HEK293 (cell line): ENCODE measurements around the gene TRPV6.

Experiments
- CTCF ChIA-PET: fragments of 350-600 bp; formaldehyde crosslinking; extraction: SDS; loops from one replicate; lab custom pipeline; 2021; ENCODE audit warnings: antibody characterized with exemption; lab: Yijun Ruan, JAX
- POLR2A ChIA-PET: fragments of 300-600 bp; formaldehyde crosslinking; extraction: SDS; loops from one replicate; lab custom pipeline; 2020; ENCODE audit warnings: antibody characterized with exemption, inconsistent platforms; lab: Yijun Ruan, JAX
- H3K27ac ChIP-seq: fragments of 200-500 bp; sonication (Bioruptor generic); 2 replicates; pipeline ENCODE4 v1.5.1; 2014; ENCODE audit warnings: low read depth, low read length, control low read depth, inconsistent platforms; ENCODE audit errors: extremely low read depth
- H3K36me3 ChIP-seq, 2 experiments: fragments of 200-500 bp in 1 of 2; sonication (Bioruptor generic) in 1 of 2; 1 replicate in 1 of 2; 2 replicates in 1 of 2; pipeline ENCODE4 v1.5.1; 2014 to 2017; ENCODE audit warnings: inconsistent platforms in 2 of 2, low read length in 2 of 2; ENCODE audit not compliant: control insufficient read depth in 2 of 2, insufficient read depth in 1 of 2
- H3K4me1 ChIP-seq: fragments of 200-500 bp; sonication (Bioruptor generic); 2 replicates; pipeline ENCODE4 v1.5.1; 2014; ENCODE audit warnings: mild to moderate bottlenecking, low read length, inconsistent platforms; ENCODE audit not compliant: control insufficient read depth, insufficient read depth
- H3K4me3 ChIP-seq: 2 replicates; pipeline ENCODE4 v1.5.1; 2011; ENCODE audit warnings: low read depth, mild to moderate bottlenecking, control low read depth, low read length, moderate library complexity
- H3K9me3 ChIP-seq: fragments of 200-500 bp; sonication (Bioruptor generic); 2 replicates; pipeline ENCODE4 v1.5.1; 2014; ENCODE audit warnings: low read depth, low read length, inconsistent platforms; ENCODE audit not compliant: control insufficient read depth, insufficient read depth
- FEZF1 ChIP-seq: fragments of 450-650 bp; formaldehyde crosslinking; IDR thresholded peaks from 2 replicates; pipeline ENCODE4 v1.5.1; 2016; ENCODE audit warnings: missing biosample characterization, missing genetic modification characterization
- GLI2 ChIP-seq: fragments of 450-650 bp; formaldehyde crosslinking; IDR thresholded peaks from 2 replicates; pipeline ENCODE4; 2017; ENCODE audit warnings: missing biosample characterization, missing genetic modification characterization, low read depth, borderline replicate concordance
- MEIS1 ChIP-seq: sonication (generic); formaldehyde crosslinking; IDR thresholded peaks from 2 replicates; pipeline ENCODE4 v1.8.1; 2022; ENCODE audit warnings: missing genetic modification reagents, mild to moderate bottlenecking, borderline replicate concordance
- OSR2 ChIP-seq: fragments of 450-650 bp; formaldehyde crosslinking; IDR thresholded peaks from 2 replicates; pipeline ENCODE4 v1.5.1; 2016; ENCODE audit warnings: missing biosample characterization, missing genetic modification characterization
- SETDB1 ChIP-seq: IDR thresholded peaks from one replicate; pipeline ENCODE4 v1.6.1; 2017; ENCODE audit warnings: mild to moderate bottlenecking, low read length, moderate library complexity, mixed read lengths; ENCODE audit not compliant: insufficient read length
- ZBTB17 ChIP-seq: fragments of 450-650 bp; formaldehyde crosslinking; IDR thresholded peaks from 2 replicates; pipeline ENCODE4 v1.5.1; 2016; ENCODE audit warnings: missing biosample characterization, missing genetic modification characterization
- ZEB2 ChIP-seq: fragments of 450-650 bp; formaldehyde crosslinking; IDR thresholded peaks from 2 replicates; pipeline ENCODE4 v1.5.1; 2016; ENCODE audit warnings: missing biosample characterization, missing genetic modification characterization
- ZNF112 ChIP-seq: fragments of 450-650 bp; formaldehyde crosslinking; IDR thresholded peaks from 2 replicates; pipeline ENCODE4 v1.5.0; 2017; ENCODE audit warnings: missing biosample characterization, missing genetic modification characterization
- ZNF121 ChIP-seq: fragments of 450-650 bp; formaldehyde crosslinking; IDR thresholded peaks from 2 replicates; pipeline ENCODE4 v1.5.1; 2016; ENCODE audit warnings: missing biosample characterization, missing genetic modification characterization
- ZNF174 ChIP-seq: fragments of 450-650 bp; formaldehyde crosslinking; IDR thresholded peaks from 2 replicates; pipeline ENCODE4 v1.5.0; 2017; ENCODE audit warnings: missing biosample characterization, mild to moderate bottlenecking, missing genetic modification characterization
- ZNF19 ChIP-seq: fragments of 450-650 bp; formaldehyde crosslinking; IDR thresholded peaks from 2 replicates; pipeline ENCODE4; 2016; ENCODE audit warnings: missing biosample characterization, missing genetic modification characterization, low read depth
- ZNF2 ChIP-seq: fragments of 450-650 bp; formaldehyde crosslinking; IDR thresholded peaks from 2 replicates; pipeline ENCODE4 v1.5.1; 2016; ENCODE audit warnings: missing biosample characterization, missing genetic modification characterization
- ZNF223 ChIP-seq: fragments of 450-650 bp; formaldehyde crosslinking; IDR thresholded peaks from 2 replicates; pipeline ENCODE4 v1.5.1; 2016; ENCODE audit warnings: missing biosample characterization, missing genetic modification characterization
- ZNF292 ChIP-seq: fragments of 450-650 bp; formaldehyde crosslinking; IDR thresholded peaks from 2 replicates; pipeline ENCODE4 v1.5.1; 2016; ENCODE audit warnings: low read depth, missing biosample characterization, missing genetic modification characterization, borderline replicate concordance
- ZNF341 ChIP-seq: fragments of 450-650 bp; formaldehyde crosslinking; IDR thresholded peaks from 2 replicates; pipeline ENCODE4; 2016; ENCODE audit warnings: low read depth, missing biosample characterization, missing genetic modification characterization
- ZNF433 ChIP-seq: fragments of 450-650 bp; formaldehyde crosslinking; IDR thresholded peaks from 2 replicates; pipeline ENCODE4 v1.5.1; 2016; ENCODE audit warnings: missing biosample characterization, missing genetic modification characterization, low read depth
- ZNF510 ChIP-seq: fragments of 450-650 bp; formaldehyde crosslinking; IDR thresholded peaks from 2 replicates; pipeline ENCODE4 v1.5.1; 2018; ENCODE audit warnings: mild to moderate bottlenecking, missing genetic modification characterization, missing biosample characterization; ENCODE audit not compliant: insufficient replicate concordance
- ZNF530 ChIP-seq: fragments of 450-650 bp; formaldehyde crosslinking; IDR thresholded peaks from 2 replicates; pipeline ENCODE4 v1.5.1; 2016; ENCODE audit warnings: low read depth, missing biosample characterization, missing genetic modification characterization
- ZNF544 ChIP-seq: fragments of 450-650 bp; formaldehyde crosslinking; IDR thresholded peaks from 2 replicates; pipeline ENCODE4 v1.5.0; 2017; ENCODE audit warnings: missing biosample characterization, missing genetic modification characterization
- ZNF548 ChIP-seq: fragments of 450-650 bp; formaldehyde crosslinking; IDR thresholded peaks from 2 replicates; pipeline ENCODE4 v1.5.1; 2016; ENCODE audit warnings: missing biosample characterization, missing genetic modification characterization
- ZNF561 ChIP-seq: fragments of 450-650 bp; IDR thresholded peaks from 2 replicates; pipeline ENCODE4 v1.5.1; 2018; ENCODE audit warnings: missing biosample characterization, missing genetic modification characterization, borderline replicate concordance
- ZNF571 ChIP-seq: fragments of 450-650 bp; formaldehyde crosslinking; IDR thresholded peaks from 2 replicates; pipeline ENCODE4 v1.5.0; 2017; ENCODE audit warnings: missing biosample characterization, missing genetic modification characterization
- ZNF585B ChIP-seq: fragments of 450-650 bp; formaldehyde crosslinking; IDR thresholded peaks from 2 replicates; pipeline ENCODE4 v1.5.1; 2016; ENCODE audit warnings: missing biosample characterization, missing genetic modification characterization
- ZNF626 ChIP-seq: fragments of 450-650 bp; sonication (Bioruptor Pico); formaldehyde crosslinking; IDR thresholded peaks from 2 replicates; pipeline ENCODE4 v1.5.1; 2018; ENCODE audit warnings: missing biosample characterization, missing genetic modification characterization, inconsistent platforms
- ZNF658 ChIP-seq: fragments of 450-650 bp; formaldehyde crosslinking; IDR thresholded peaks from 2 replicates; pipeline ENCODE4; 2016; ENCODE audit warnings: missing biosample characterization, missing genetic modification characterization
- ZNF747 ChIP-seq: fragments of 450-650 bp; formaldehyde crosslinking; IDR thresholded peaks from 2 replicates; pipeline ENCODE4 v1.5.1; 2016; ENCODE audit warnings: missing biosample characterization, missing genetic modification characterization
- ZSCAN23 ChIP-seq: fragments of 450-650 bp; formaldehyde crosslinking; IDR thresholded peaks from 2 replicates; pipeline ENCODE4 v1.5.1; 2016; ENCODE audit warnings: missing biosample characterization, missing genetic modification characterization
- TF ChIP-seq, protein P1 (sequence below): fragments of 450-650 bp; formaldehyde crosslinking; IDR thresholded peaks from 2 replicates; pipeline ENCODE4 v1.5.1; 2016; ENCODE audit warnings: missing biosample characterization, missing genetic modification characterization, low read depth
- TF ChIP-seq, protein P2 (sequence below): fragments of 450-650 bp; formaldehyde crosslinking; IDR thresholded peaks from 2 replicates; pipeline ENCODE4 v1.5.1; 2017; ENCODE audit warnings: missing biosample characterization, missing genetic modification characterization
- TF ChIP-seq, protein P3 (sequence below): fragments of 450-650 bp; formaldehyde crosslinking; IDR thresholded peaks from 2 replicates; pipeline ENCODE4 v1.5.1; 2016; ENCODE audit warnings: missing biosample characterization, missing genetic modification characterization

Gene TRPV6

DNA sequence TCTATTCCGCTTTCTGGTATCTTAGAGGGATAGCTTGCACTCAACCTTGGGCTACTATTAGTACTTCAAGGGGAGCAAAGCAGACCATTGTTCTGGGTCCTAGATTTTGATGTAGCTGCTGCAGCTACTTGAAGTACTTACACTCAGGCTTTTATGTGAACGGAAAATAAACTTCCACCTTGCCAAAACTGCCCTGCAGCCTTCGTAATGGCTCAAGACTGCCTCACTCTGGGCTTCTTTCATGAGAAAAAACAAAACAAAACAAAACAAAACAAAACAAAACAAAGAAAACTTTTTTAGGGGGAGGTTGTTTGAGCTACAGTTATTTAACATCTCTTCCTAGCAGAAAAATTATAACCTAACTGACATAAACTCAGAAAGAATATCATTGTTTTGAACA lies 50.1 kb downstream of the TRPV6 start:
- CTCF ChIA-PET: interaction anchor here (0.6 to 1.7 kb wide), 7 partner anchors 17 to 405 kb away, joined by 3 to 4 read pairs (median 4); partner anchors contain the start of gene EPHB6
- TF ChIP-seq SETDB1: no peak
- TF ChIP-seq, all 188 proteins: peak for 0
- Histone ChIP-seq H3K9me3 (no peaks in the 10 kb centered on the region), H3K4me3 (no peak overlapping the region), H3K27ac (no peak overlapping the region), H3K4me1 (no peaks in the 10 kb centered on the region), H3K36me3 (no peaks in the 10 kb centered on the region)
- POLR2A ChIA-PET: no interaction called here

DNA sequence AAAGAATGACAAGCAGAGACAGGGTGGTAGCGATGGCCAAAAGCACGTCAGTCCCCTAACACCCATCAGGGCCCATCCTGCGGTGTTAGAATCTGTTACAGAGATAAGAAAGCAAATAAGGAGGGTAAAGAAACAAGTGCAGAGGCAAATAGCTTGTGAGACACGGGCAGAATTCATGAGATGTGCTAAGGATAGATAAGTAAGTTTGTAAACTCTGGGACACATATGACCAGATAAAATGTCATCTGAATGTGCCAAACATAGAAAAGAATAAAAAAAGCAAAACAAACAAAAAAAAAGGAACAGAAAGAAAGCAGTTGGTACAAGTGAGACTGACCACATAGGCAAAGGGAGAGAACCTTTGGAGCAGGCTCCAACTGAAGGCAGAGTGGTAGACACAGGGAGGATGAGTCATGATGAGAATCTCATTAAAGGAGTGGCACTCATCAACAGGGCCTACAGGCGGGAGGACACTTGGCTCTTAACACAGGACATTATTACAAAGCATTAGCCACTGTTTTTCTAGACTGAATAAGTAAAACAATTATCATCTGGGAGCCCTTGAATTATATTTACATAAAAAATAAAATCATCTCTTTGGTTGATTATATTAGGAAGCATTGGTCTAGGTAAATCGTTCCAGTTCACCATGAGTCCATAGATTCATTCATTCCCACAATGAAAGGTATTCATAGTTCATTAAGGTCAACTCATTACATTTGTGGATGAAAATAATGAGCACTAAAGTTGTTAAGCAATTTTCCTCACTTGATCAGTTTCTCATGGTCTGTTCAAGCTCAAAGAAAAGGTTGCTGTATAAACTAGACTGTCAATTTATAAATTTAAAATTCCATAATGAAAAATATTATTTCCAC lies 52.1 kb downstream of the TRPV6 start:
- TF ChIP-seq ZNF548 (tag by site-specific recombination) (no peak), ZNF561 (tag by site-specific recombination) (no peak), ZNF571 (tag by site-specific recombination) (no peak), ZNF112 (tag by site-specific recombination) (no peak), ZNF19 (tag by site-specific recombination) (no peak), ZNF121 (tag by site-specific recombination) (no peak), ZNF433 (tag by site-specific recombination) (no peak), ZNF585B (tag by site-specific recombination) (no peak), ZNF223 (tag by site-specific recombination) (no peak), ZNF292 (no peak), ZNF510 (no peak), SETDB1 (no peak), ZEB2 (tag by site-specific recombination) (no peak), MEIS1 (CRISPR knock-in tag) (no peak)
- TF ChIP-seq, protein P1, sequence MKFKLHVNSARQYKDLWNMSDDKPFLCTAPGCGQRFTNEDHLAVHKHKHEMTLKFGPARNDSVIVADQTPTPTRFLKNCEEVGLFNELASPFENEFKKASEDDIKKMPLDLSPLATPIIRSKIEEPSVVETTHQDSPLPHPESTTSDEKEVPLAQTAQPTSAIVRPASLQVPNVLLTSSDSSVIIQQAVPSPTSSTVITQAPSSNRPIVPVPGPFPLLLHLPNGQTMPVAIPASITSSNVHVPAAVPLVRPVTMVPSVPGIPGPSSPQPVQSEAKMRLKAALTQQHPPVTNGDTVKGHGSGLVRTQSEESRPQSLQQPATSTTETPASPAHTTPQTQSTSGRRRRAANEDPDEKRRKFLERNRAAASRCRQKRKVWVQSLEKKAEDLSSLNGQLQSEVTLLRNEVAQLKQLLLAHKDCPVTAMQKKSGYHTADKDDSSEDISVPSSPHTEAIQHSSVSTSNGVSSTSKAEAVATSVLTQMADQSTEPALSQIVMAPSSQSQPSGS (tag by site-specific recombination): no peak
- TF ChIP-seq, protein P2, sequence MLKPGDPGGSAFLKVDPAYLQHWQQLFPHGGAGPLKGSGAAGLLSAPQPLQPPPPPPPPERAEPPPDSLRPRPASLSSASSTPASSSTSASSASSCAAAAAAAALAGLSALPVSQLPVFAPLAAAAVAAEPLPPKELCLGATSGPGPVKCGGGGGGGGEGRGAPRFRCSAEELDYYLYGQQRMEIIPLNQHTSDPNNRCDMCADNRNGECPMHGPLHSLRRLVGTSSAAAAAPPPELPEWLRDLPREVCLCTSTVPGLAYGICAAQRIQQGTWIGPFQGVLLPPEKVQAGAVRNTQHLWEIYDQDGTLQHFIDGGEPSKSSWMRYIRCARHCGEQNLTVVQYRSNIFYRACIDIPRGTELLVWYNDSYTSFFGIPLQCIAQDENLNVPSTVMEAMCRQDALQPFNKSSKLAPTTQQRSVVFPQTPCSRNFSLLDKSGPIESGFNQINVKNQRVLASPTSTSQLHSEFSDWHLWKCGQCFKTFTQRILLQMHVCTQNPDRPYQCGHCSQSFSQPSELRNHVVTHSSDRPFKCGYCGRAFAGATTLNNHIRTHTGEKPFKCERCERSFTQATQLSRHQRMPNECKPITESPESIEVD: no peak
- POLR2A ChIA-PET: no interaction called here
- H3K36me3 ChIP-seq: no peaks in the 10 kb centered on the region
- no peak overlapping the region for H3K4me3 ChIP-seq
- H3K27ac ChIP-seq: no peak overlapping the region
- H3K9me3 ChIP-seq: no peaks in the 10 kb centered on the region
- CTCF ChIA-PET: interaction anchor here (1.4 kb wide), 1 partner anchor 229 kb away, joined by 5 read pairs; no protein-coding TSS in a partner anchor
- H3K4me1 ChIP-seq: no peaks in the 10 kb centered on the region

DNA sequence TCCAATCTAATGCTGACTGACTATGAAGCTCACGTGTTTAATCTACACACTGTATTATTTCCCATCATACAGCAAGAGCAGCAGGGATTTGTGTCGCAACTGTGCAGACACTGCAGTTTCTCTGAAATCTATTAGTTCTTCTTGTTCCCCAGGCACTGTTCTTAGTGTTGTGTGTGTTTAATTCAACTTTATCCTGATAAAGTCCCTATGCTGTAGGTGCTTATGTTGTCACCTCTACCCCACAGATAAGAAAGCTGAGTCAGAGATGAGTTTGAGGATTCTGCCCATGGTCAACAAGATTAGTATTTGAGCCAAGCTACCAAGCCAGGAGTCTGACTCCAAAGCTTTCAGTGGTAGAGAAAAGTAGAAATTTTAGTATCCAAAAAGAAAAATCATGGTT lies 53.1 kb downstream of the TRPV6 start:
- Histone ChIP-seq H3K4me3 (no peak overlapping the region), H3K9me3 (no peaks in the 10 kb centered on the region), H3K36me3 (no peaks in the 10 kb centered on the region), H3K4me1 (no peaks in the 10 kb centered on the region), H3K27ac (no peak overlapping the region)
- ChIA-PET POLR2A (no interaction called here), CTCF (interaction anchor here (1.0 to 1.4 kb wide), 3 partner anchors 14 to 228 kb away, joined by 4 to 7 read pairs (median 5); no protein-coding TSS in a partner anchor)
- TF ChIP-seq ZNF530 (tag by site-specific recombination) (no peak), ZNF174 (no peak), ZNF341 (tag by site-specific recombination) (no peak), ZNF747 (no peak), ZNF626 (no peak), ZBTB17 (no peak), ZNF658 (no peak), ZSCAN23 (tag by site-specific recombination) (no peak), OSR2 (tag by site-specific recombination) (no peak), GLI2 (no peak), FEZF1 (no peak), ZNF2 (no peak), ZNF544 (tag by site-specific recombination) (no peak)
- TF ChIP-seq, protein P3, sequence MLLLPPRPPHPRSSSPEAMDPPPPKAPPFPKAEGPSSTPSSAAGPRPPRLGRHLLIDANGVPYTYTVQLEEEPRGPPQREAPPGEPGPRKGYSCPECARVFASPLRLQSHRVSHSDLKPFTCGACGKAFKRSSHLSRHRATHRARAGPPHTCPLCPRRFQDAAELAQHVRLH (tag by site-specific recombination): no peak
